Choroid plexus epithelial cell (primary cell): Measurements from ENCODE around the gene SHISAL2A.

ENCODE experiments used
- DNase-seq: peaks from one replicate; pipeline ENCODE4 v3.0.0-alpha.2; 2010; ENCODE audit warnings: low read depth
- H3K4me3 ChIP-seq: 2 replicates; pipeline ENCODE4 v1.5.1; 2011; ENCODE audit warnings: low read depth, mild to moderate bottlenecking, control low read depth, low read length, moderate library complexity
- CTCF ChIP-seq: conservative IDR thresholded peaks from 2 replicates; pipeline ENCODE4 v1.5.1; 2011; ENCODE audit warnings: low read depth, mild to moderate bottlenecking, control low read depth, inconsistent platforms, low read length, moderate library complexity

SHISAL2A gene

DNA sequence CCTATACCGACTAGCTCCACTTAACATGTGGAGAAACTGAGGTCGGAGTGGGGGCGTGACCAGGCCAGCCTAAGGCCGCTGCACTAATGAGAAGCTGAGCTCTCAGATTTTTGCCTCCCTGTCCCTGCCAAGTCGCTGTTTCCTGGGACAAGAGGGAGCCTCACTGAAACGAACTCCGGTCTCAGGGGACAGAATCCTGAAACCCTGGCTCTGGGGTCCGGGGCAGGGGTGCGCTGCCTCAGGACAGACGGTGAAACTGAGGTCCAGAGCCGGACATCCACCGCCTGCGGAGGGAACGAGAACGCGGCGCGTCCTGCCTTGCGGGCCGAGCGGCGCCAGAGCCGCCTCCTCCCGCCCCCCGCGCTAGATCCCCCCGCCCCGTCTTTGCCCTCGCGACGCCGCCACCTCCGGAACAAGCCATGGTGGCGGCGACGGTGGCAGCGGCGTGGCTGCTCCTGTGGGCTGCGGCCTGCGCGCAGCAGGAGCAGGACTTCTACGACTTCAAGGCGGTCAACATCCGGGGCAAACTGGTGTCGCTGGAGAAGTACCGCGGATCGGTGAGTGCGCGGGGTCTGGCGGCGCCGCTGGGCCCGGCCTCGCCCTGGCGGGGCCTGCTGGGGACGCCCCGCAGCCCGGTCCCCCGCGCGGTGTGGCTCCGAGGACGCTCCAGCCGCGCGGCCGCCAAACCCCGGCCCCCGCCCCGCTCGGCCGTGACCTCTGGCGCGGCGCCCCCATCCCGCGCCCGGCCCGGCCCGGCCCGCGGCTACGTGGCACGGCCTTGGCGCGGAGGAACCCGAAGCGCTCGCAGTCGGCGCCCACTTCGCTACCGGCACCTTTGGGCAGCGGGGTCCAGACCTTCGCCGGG, 30.7 kb upstream of the SHISAL2A start, which contains the start of gene GPX7:
GPX7 (plus strand) TSS at position 381 of the 865 bp plus-strand sequence; CDS start at position 420, 39 bp downstream.
- DNase-seq, result peak; percentile 52
- H3K4me3 ChIP-seq, result peak within 1 kb of the TSS; percentile 68
- TF ChIP-seq CTCF, result no peak

DNA sequence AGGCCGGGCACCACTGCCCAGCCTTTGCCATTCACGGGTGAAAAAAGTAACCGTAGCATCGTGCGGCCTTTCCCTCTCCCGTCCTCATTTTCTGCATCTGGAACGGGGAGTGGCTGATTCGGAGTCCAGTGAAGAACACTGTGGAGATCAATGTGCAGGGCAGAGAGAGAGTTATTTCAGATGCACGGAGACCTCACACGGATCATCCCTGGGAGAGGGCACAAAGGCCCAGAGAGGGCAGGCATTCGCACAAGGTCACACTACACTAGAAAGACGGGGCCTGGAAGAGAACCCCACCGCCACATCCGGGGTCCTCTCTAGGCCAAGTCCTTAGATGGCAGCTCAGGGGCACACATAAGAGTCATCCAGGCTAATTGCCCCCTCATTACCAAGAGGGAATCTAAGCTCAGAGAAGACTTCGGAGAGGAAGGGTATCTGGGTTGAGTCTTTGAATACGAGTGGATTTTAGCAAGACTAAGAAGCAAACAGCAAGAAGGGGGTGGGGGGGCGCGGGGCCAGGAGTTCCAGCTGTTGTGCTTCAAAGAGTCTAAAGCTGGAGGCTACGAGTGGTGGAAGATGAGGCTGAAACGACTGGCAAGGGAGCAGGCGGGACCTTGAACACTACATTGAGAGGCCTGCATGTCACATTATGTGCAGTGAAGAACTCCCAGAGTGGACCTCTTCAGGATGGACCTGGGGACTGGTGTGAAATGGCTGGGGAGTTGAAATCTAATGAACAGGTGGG, 29.9 kb upstream of the SHISAL2A start:
- TF ChIP-seq CTCF, result no peak
- H3K4me3 ChIP-seq, result peak overlapping the region; percentile 68
- peak; percentile 17 for DNase-seq

- TF ChIP-seq CTCF, result no peak
- no peak overlapping the region for H3K4me3 ChIP-seq
- no peak for DNase-seq
Observed at GRCh38 chr1:52603630-52604029, 29.3 kb upstream of the SHISAL2A start.

GRCh38 chr1:52604063-52604770, 28.8 kb upstream of the SHISAL2A start:
- H3K4me3 ChIP-seq, result no peak overlapping the region
- no peak for TF ChIP-seq CTCF
- DNase-seq, result peak; percentile 26

DNA sequence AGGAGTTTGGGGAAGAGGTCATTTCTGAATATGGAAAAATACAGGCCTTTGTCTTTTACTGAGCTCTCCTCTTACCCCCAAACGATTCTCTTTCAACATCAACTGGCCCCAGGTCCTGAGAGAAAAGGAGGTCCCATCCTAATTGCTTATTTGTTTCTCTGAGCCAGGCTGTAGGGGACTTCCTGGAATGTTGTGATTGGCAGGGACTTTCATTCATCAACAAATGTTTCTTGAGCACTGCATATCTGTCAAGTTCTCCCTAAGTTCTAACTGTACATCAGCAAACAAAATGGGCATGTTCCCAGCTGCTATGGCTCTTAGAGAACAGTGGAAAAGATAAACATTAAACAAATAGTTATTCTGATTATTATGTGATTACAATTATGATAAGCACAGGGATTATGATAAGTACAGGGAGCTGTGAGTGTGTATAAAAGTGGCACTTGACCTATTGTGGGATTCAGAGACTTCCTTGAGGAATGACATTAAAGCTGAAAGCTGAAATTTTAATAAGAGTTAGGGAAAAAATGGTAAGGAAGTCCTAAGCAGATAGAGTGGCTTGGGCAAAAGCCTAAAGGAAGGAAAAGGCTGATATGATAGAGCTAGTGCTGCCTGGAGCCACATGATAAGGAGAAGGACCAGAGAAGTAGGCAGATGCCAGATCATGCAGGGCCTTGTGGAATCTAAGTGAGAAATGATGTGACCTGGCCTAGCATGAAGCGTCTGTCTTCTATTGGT, 19.2 kb upstream of the SHISAL2A start:
- H3K4me3 ChIP-seq, result no peak overlapping the region
- TF ChIP-seq CTCF, result no peak
- DNase-seq, result no peak

DNA sequence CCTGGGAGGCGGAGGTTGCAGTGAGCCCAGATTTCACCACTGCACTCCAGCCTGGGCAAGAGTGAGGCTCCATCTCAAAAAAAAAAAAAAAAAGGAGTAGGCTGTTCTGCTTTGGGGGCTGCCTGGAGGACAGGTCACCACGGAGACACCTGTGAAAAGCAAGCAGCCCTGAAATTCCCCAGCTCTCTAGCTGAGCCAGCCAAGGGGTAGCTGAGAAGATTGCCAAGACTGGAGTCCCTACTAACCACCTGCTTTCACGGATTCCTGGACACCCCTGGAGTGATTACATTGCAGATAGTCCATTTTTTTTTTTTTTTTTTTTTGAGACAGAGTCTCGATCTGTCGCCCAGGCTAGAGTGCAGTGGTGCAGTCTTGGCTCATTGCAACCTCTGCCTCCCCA, 18.3 kb upstream of the SHISAL2A start:
- H3K4me3 ChIP-seq, result no peak overlapping the region
- no peak for TF ChIP-seq CTCF
- DNase-seq, result no peak
